K562 (cell line): ENCODE measurements around the gene OSGEP. TPM values are rescaled to one million over a fixed set of nuclear protein-coding genes. Genes with fewer than 3 reads are reported as not detected.
A peak's percentile ranks its signal among the peaks of the same experiment; 100 is the strongest.

Experiments
- ARNT ChIP-seq, 2 experiments: fragments of 450-650 bp; IDR thresholded peaks; 2 replicates each; pipeline ENCODE4 v1.6.1; 2016; ENCODE audit warnings: mild to moderate bottlenecking in 1 of 2
- ASH1L ChIP-seq: fragments of 450-650 bp; IDR thresholded peaks from 2 replicates; pipeline ENCODE4 v1.6.1; 2018; ENCODE audit warnings: borderline replicate concordance, mild to moderate bottlenecking, low read depth; ENCODE audit not compliant: partially characterized antibody
- HCFC1 ChIP-seq: IDR thresholded peaks from 2 replicates; pipeline ENCODE4 v1.6.1; 2012; ENCODE audit warnings: low read depth, low read length, improper control_type of control experiment
- NFRKB ChIP-seq: fragments of 450-650 bp; IDR thresholded peaks from 2 replicates; pipeline ENCODE4 v1.6.1; 2016; ENCODE audit warnings: low read depth
- RBM25 ChIP-seq: fragments of 200-400 bp; formaldehyde crosslinking; IDR thresholded peaks from 2 replicates; pipeline ENCODE4 v1.6.1; 2018; ENCODE audit warnings: low read length, low read depth, moderate library complexity; ENCODE audit not compliant: severe bottlenecking
- TBP ChIP-seq: optimal IDR thresholded peaks from 2 replicates; pipeline ENCODE3; 2011; ENCODE audit warnings: low read depth, low read length, improper control_type of control experiment
- THRB ChIP-seq: fragments of 450-650 bp; formaldehyde crosslinking; conservative IDR thresholded peaks from 2 replicates; pipeline ENCODE4 v1.4.0; 2022; ENCODE audit warnings: mild to moderate bottlenecking, missing genetic modification characterization
- XRCC4 ChIP-seq: IDR thresholded peaks from one replicate; pipeline ENCODE4 v1.6.1; 2011; ENCODE audit not compliant: insufficient read depth, insufficient read length; ENCODE audit errors: extremely low read depth
- ZNF766 ChIP-seq: fragments of 200-800 bp; sonication (Bioruptor generic); conservative IDR thresholded peaks from 2 replicates; pipeline ENCODE4 v1.6.1; 2016; ENCODE audit warnings: missing genetic modification characterization, missing compliant biosample characterization
- polyA plus RNA-seq, 8 experiments: library from polyadenylated mRNA; depleted of rRNA in 4 of 8; stranded (reverse) in 5 of 8; unstranded in 3 of 8; fragments of >200 nt; fragmentation: Nextera tagmentation in 2 of 8; fragmentation: Illumina TruSeq in 1 of 8; extraction: Ambion mirVana in 2 of 8; extraction: Trizol in 1 of 8; gene quantifications; 2 replicates each; pipeline versions ENCODE4 v1.2.1 to v1.2.3, GENCODE V29; 2011 to 2014; ENCODE audit warnings: inconsistent platforms in 1 of 8, missing spikeins in 1 of 8
- total RNA-seq, 7 experiments: library from RNA; depleted of rRNA in 6 of 7; stranded (reverse); fragments of >200 nt in 6 of 7; fragmentation: Illumina TruSeq in 2 of 7; extraction: Trizol in 2 of 7; gene quantifications; 2 replicates each; pipeline versions ENCODE4 v1.2.1 to v1.2.3, GENCODE V29; 2011 to 2021; ENCODE audit warnings: low replicate concordance in 1 of 7
- TF ChIP-seq, protein P1 (sequence below): fragments of 450-650 bp; formaldehyde crosslinking; IDR thresholded peaks from 2 replicates; pipeline ENCODE4 v1.4.0; 2020; ENCODE audit warnings: mild to moderate bottlenecking, mixed read lengths
- TF ChIP-seq, protein P2 (sequence below), 2 experiments: IDR thresholded peaks in 1 of 2; conservative IDR thresholded peaks in 1 of 2; 2 replicates each; pipeline ENCODE4 v1.6.1; 2016; ENCODE audit warnings: low read depth in 2 of 2, mild to moderate bottlenecking in 1 of 2, missing compliant biosample characterization in 1 of 2, missing genetic modification characterization in 1 of 2, moderate library complexity in 1 of 2
- TF ChIP-seq, protein P3 (sequence below): fragments of 250-450 bp; sonication (Bioruptor Pico); IDR thresholded peaks from 2 replicates; pipeline ENCODE4 v1.5.0; 2021
- TF ChIP-seq, protein P4 (sequence below), 3 experiments: IDR thresholded peaks in 2 of 3; conservative IDR thresholded peaks in 1 of 3; 2 replicates each; pipeline ENCODE4 v1.5.1; 2011 to 2012; ENCODE audit warnings: low read length in 3 of 3, mild to moderate bottlenecking in 3 of 3, control low read depth in 2 of 3, improper control_type of control experiment in 1 of 3, inconsistent platforms in 1 of 3, low read depth in 1 of 3, mixed read lengths in 1 of 3, moderate library complexity in 1 of 3; ENCODE audit not compliant: insufficient read depth in 2 of 3
- TF ChIP-seq, protein P5 (sequence below): fragments of 450-650 bp; formaldehyde crosslinking; IDR thresholded peaks from 2 replicates; pipeline ENCODE4 v1.4.0; 2020; ENCODE audit warnings: mild to moderate bottlenecking, moderate library complexity

The OSGEP gene
- total and polyA plus RNA-seq, 9 of the 15 experiments (the other 6 are each of a cell fraction or from before 2014, with no cell fraction given), result 32.1 to 59.2 (median 44.1) TPM

GRCh38 chr14:20461225-20462141 lies 6.9 kb upstream of the OSGEP start, which contains the start of gene PIP4P1 (continued):
- TF ChIP-seq, protein P1, sequence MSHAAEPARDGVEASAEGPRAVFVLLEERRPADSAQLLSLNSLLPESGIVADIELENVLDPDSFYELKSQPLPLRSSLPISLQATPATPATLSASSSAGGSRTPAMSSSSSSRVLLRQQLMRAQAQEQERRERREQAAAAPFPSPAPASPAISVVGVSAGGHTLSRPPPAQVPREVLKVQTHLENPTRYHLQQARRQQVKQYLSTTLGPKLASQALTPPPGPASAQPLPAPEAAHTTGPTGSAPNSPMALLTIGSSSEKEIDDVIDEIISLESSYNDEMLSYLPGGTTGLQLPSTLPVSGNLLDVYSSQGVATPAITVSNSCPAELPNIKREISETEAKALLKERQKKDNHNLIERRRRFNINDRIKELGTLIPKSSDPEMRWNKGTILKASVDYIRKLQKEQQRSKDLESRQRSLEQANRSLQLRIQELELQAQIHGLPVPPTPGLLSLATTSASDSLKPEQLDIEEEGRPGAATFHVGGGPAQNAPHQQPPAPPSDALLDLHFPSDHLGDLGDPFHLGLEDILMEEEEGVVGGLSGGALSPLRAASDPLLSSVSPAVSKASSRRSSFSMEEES (CRISPR knock-in tag), result peak; percentile 99
- TF ChIP-seq ARNT (IDR thresholded peaks at IDR 0.05) (0 out of 4 replicates have a peak, but pooled peaks of 1 of the 2 experiments have one; percentile 29), ASH1L (peak; percentile 89), ZNF766 (CRISPR knock-in tag) (peak; percentile 53), XRCC4 (no peak), RBM25 (peak; percentile 61), HCFC1 (peak; percentile 31; the same call in 1 of the 2 replicates), THRB (CRISPR knock-in tag) (no peak), TBP (peak; percentile 88), NFRKB (peak; percentile 78)
- TF ChIP-seq, protein P2, sequence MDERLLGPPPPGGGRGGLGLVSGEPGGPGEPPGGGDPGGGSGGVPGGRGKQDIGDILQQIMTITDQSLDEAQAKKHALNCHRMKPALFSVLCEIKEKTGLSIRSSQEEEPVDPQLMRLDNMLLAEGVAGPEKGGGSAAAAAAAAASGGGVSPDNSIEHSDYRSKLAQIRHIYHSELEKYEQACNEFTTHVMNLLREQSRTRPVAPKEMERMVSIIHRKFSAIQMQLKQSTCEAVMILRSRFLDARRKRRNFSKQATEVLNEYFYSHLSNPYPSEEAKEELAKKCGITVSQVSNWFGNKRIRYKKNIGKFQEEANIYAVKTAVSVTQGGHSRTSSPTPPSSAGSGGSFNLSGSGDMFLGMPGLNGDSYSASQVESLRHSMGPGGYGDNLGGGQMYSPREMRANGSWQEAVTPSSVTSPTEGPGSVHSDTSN (CRISPR knock-in tag; IDR thresholded peaks at IDR 0.05; ENCODE audit: low read depth), result no peak
- TF ChIP-seq, protein P2 (tag; conservative IDR thresholded peaks at IDR 0.05; ENCODE audit: low read depth), result no peak
- TF ChIP-seq, protein P3, sequence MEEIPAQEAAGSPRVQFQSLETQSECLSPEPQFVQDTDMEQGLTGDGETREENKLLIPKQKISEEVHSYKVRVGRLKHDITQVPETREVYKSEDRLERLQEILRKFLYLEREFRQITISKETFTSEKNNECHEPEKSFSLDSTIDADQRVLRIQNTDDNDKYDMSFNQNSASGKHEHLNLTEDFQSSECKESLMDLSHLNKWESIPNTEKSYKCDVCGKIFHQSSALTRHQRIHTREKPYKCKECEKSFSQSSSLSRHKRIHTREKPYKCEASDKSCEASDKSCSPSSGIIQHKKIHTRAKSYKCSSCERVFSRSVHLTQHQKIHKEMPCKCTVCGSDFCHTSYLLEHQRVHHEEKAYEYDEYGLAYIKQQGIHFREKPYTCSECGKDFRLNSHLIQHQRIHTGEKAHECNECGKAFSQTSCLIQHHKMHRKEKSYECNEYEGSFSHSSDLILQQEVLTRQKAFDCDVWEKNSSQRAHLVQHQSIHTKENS (CRISPR knock-in tag), result no peak
- TF ChIP-seq, protein P4, sequence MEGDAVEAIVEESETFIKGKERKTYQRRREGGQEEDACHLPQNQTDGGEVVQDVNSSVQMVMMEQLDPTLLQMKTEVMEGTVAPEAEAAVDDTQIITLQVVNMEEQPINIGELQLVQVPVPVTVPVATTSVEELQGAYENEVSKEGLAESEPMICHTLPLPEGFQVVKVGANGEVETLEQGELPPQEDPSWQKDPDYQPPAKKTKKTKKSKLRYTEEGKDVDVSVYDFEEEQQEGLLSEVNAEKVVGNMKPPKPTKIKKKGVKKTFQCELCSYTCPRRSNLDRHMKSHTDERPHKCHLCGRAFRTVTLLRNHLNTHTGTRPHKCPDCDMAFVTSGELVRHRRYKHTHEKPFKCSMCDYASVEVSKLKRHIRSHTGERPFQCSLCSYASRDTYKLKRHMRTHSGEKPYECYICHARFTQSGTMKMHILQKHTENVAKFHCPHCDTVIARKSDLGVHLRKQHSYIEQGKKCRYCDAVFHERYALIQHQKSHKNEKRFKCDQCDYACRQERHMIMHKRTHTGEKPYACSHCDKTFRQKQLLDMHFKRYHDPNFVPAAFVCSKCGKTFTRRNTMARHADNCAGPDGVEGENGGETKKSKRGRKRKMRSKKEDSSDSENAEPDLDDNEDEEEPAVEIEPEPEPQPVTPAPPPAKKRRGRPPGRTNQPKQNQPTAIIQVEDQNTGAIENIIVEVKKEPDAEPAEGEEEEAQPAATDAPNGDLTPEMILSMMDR (IDR thresholded peaks at IDR 0.05 in 2 of 3, conservative IDR thresholded peaks at IDR 0.05 in 1 of 3; ENCODE audit: insufficient read depth in 2 of 3, low read depth in 1 of 3, low read length in 3 of 3), result no peak
- TF ChIP-seq, protein P5, sequence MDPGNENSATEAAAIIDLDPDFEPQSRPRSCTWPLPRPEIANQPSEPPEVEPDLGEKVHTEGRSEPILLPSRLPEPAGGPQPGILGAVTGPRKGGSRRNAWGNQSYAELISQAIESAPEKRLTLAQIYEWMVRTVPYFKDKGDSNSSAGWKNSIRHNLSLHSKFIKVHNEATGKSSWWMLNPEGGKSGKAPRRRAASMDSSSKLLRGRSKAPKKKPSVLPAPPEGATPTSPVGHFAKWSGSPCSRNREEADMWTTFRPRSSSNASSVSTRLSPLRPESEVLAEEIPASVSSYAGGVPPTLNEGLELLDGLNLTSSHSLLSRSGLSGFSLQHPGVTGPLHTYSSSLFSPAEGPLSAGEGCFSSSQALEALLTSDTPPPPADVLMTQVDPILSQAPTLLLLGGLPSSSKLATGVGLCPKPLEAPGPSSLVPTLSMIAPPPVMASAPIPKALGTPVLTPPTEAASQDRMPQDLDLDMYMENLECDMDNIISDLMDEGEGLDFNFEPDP (CRISPR knock-in tag), result no peak
